Hepatocyte (in vitro differentiated cells): Measurements from ENCODE around the gene CMIP. TPM values are rescaled to one million over a fixed set of nuclear protein-coding genes. Genes with fewer than 3 reads are reported as not detected.

Source experiments
- DNase-seq: peaks from one replicate; pipeline ENCODE4 v3.0.0-alpha.2; 2016; ENCODE audit warnings: low spot score
- H2AFZ ChIP-seq: fragments of 200-600 bp; sonication (generic); 2 replicates; pipeline ENCODE4 v1.6.0; 2016; ENCODE audit warnings: antibody characterized with exemption, mild to moderate bottlenecking
- H3K27ac ChIP-seq: fragments of 200-600 bp; sonication (generic); 2 replicates; pipeline ENCODE4 v1.5.1; 2016; ENCODE audit warnings: mild to moderate bottlenecking
- H3K27me3 ChIP-seq: fragments of 200-600 bp; sonication (generic); 2 replicates; pipeline ENCODE4 v1.6.1; 2016
- H3K36me3 ChIP-seq: fragments of 200-600 bp; sonication (generic); replicated peaks from 2 replicates; pipeline ENCODE4 v1.5.1; 2016; ENCODE audit warnings: low read depth; ENCODE audit not compliant: insufficient read depth
- H3K4me1 ChIP-seq: fragments of 200-600 bp; sonication (generic); 2 replicates; pipeline ENCODE4 v1.5.1; 2016; ENCODE audit warnings: mild to moderate bottlenecking, moderate library complexity; ENCODE audit not compliant: insufficient read depth
- H3K4me2 ChIP-seq: fragments of 200-600 bp; sonication (generic); 2 replicates; pipeline ENCODE4 v1.6.0; 2016
- H3K4me3 ChIP-seq: fragments of 200-600 bp; sonication (generic); 2 replicates; pipeline ENCODE4 v1.5.1; 2016; ENCODE audit warnings: mild to moderate bottlenecking
- H3K79me2 ChIP-seq: fragments of 200-600 bp; sonication (generic); 2 replicates; pipeline ENCODE4 v1.6.0; 2017; ENCODE audit warnings: mild to moderate bottlenecking
- H3K9me2 ChIP-seq: fragments of 200-600 bp; sonication (generic); replicated peaks from 2 replicates; pipeline ENCODE4 v1.6.0; 2017; ENCODE audit warnings: mild to moderate bottlenecking; ENCODE audit not compliant: insufficient read depth
- H3K9me3 ChIP-seq: fragments of 200-600 bp; sonication (generic); 2 replicates; pipeline ENCODE4 v1.5.1; 2016; ENCODE audit warnings: low read depth, mild to moderate bottlenecking
- H4K20me1 ChIP-seq: fragments of 200-600 bp; sonication (generic); 2 replicates; pipeline ENCODE4 v1.6.0; 2016; ENCODE audit warnings: mild to moderate bottlenecking; ENCODE audit not compliant: insufficient read depth, poor library complexity, severe bottlenecking
- EZH2 ChIP-seq: fragments of 200-600 bp; sonication (generic); IDR thresholded peaks from 2 replicates; pipeline ENCODE4 v1.6.1; 2016; ENCODE audit warnings: antibody characterized with exemption, mild to moderate bottlenecking, borderline replicate concordance
- EZH2phosphoT487 ChIP-seq: fragments of 200-600 bp; sonication (generic); IDR thresholded peaks from one replicate; pipeline ENCODE4 v1.6.1; 2018; ENCODE audit warnings: antibody characterized with exemption, mild to moderate bottlenecking, low read depth, moderate library complexity; ENCODE audit not compliant: unreplicated experiment, severe bottlenecking
- WGBS: methylation state at CpG from one replicate; pipeline ENCODE4 v1.1.6; 2016; ENCODE audit warnings: low lambda C conversion rate; ENCODE audit errors: missing lambda C conversion rate; 5-methylcytosine and 5-hydroxymethylcytosine counted together
- polyA plus RNA-seq: library from polyadenylated mRNA; unstranded; fragments of >200 nt; fragmentation: Nextera tagmentation; extraction: Ambion mirVana; gene quantifications from 2 replicates; pipeline ENCODE4 v1.2.1, GENCODE V29; 2016
- total RNA-seq: library from RNA; depleted of rRNA; stranded (reverse); fragments of >200 nt; gene quantifications from 2 replicates; pipeline ENCODE4 v1.2.3, GENCODE V29; 2014
- TF ChIP-seq, protein P1 (sequence below): fragments of 200-600 bp; sonication (generic); IDR thresholded peaks from 2 replicates; pipeline ENCODE4 v1.5.1; 2016; ENCODE audit warnings: antibody characterized with exemption, mild to moderate bottlenecking; ENCODE audit not compliant: poor library complexity

CMIP gene
- total and polyA plus RNA-seq, 2 experiments from 2014 or later: 5.8 to 17.8 TPM

DNA sequence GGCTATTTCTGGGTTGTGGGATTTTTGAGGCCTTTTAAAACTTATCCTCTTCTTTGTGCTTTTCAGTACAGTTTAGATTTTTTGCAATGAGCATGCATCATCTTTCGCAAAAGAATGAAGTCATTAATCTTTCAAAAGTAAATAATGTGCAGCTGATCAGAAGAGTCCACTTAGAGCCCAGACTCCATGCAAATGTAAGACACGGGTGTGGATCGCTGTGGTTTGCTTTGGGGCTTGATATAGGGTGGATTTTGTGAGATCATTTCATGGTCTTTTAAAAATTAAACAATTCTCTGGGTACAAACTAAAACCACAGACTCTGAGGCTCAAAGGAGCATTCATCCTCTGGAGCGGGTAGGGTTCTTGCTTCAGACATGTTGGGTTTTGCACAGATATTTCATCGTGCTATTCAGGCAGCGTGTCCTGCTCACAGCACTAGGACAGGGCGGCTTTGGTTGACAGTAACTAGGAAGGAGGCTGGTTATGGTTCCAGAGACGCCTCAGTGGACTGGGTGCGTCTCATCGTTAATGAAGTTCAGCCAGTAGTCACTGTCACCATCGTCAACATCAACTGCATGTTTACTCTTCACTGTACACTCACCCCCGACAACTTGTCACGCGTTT, 205.1 kb downstream of the CMIP start:
- H3K9me2 ChIP-seq: no peaks in the 10 kb centered on the region
- peaks cover 27% of the 10 kb centered on the region for H3K79me2 ChIP-seq
- H4K20me1 ChIP-seq: peaks cover 5% of the 10 kb centered on the region
- no peak overlapping the region for H3K27ac ChIP-seq
- TF ChIP-seq, protein P1, sequence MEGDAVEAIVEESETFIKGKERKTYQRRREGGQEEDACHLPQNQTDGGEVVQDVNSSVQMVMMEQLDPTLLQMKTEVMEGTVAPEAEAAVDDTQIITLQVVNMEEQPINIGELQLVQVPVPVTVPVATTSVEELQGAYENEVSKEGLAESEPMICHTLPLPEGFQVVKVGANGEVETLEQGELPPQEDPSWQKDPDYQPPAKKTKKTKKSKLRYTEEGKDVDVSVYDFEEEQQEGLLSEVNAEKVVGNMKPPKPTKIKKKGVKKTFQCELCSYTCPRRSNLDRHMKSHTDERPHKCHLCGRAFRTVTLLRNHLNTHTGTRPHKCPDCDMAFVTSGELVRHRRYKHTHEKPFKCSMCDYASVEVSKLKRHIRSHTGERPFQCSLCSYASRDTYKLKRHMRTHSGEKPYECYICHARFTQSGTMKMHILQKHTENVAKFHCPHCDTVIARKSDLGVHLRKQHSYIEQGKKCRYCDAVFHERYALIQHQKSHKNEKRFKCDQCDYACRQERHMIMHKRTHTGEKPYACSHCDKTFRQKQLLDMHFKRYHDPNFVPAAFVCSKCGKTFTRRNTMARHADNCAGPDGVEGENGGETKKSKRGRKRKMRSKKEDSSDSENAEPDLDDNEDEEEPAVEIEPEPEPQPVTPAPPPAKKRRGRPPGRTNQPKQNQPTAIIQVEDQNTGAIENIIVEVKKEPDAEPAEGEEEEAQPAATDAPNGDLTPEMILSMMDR: no peak
- TF ChIP-seq EZH2phosphoT487: no peak
- no peak for TF ChIP-seq EZH2
- no peak overlapping the region for H3K4me3 ChIP-seq
- no peak for DNase-seq
- peaks cover 17% of the 10 kb centered on the region for H3K4me1 ChIP-seq
- 84% methylated on average over 14 of the region's 14 CpGs for WGBS
- no peaks in the 10 kb centered on the region for H3K36me3 ChIP-seq
- H3K4me2 ChIP-seq: no peak overlapping the region
- H3K9me3 ChIP-seq: no peaks in the 10 kb centered on the region
- no peak overlapping the region for H2AFZ ChIP-seq
- no peaks in the 10 kb centered on the region for H3K27me3 ChIP-seq

DNA sequence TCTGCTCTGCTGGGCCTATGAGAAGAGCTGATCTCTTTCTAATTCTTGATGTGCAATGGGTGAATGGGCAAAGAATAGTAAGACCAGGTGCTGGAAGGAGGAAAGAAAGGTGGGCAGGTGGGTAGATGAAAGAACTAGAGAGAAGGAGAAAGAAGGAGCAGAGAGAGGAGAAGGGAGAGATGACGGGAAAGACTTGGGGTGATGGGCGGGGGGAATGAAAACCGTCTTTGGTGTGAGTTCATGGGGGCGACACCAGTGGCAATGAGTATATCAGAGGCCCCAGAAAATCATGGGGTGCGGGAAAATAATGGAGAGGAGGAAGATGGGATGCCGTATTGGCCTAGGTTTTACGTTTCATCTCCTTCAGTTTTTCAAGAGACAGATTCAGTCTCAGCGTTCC, 205.7 kb downstream of the CMIP start:
- Histone ChIP-seq H3K9me3 (no peaks in the 10 kb centered on the region), H4K20me1 (peaks cover 5% of the 10 kb centered on the region), H3K4me1 (peaks cover 17% of the 10 kb centered on the region), H3K27me3 (no peaks in the 10 kb centered on the region), H3K4me3 (no peak overlapping the region), H3K4me2 (no peak overlapping the region), H2AFZ (no peak overlapping the region), H3K36me3 (no peaks in the 10 kb centered on the region), H3K27ac (no peak overlapping the region), H3K9me2 (no peaks in the 10 kb centered on the region), H3K79me2 (peaks cover 29% of the 10 kb centered on the region)
- 92% methylated on average over 8 of the region's 8 CpGs for WGBS
- no peak for DNase-seq
- no peak for TF ChIP-seq EZH2phosphoT487

DNA sequence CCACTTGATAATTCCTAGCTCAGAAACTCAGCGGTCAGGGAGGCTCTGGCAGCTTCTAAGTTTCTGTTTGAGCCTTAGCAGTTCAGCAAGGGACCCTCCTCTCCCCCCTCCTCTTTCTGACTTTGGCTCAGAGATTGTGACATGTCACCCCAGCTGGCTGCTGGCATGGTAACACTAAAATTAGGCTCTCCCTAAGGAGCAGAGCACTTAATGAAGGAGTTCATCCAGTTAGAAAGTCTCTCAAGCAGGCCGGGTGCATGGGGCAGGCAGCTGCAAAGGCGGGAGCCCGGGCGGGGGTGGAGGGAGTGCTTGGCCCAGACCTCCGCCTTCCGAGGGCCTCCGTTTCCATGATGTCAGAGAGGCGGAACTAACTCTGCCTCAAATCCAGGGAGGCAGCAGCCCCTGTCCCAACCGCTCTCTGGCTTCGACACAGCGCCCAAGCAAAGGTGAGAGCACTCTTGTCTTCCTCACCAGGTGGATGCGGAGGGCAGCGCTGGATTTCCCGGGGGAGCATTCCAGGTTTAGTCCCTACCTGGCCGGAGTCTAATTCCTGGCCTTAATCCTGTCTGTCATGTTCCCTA, 206.5 kb downstream of the CMIP start:
- 88% methylated on average over 15 of the region's 16 CpGs for WGBS
- no peak overlapping the region for H3K4me2 ChIP-seq
- peak; percentile 64 for DNase-seq

More for the DNA sequence above, 206.5 kb downstream of the CMIP start:
- no peaks in the 10 kb centered on the region for H3K27me3 ChIP-seq
- H3K9me2 ChIP-seq: no peaks in the 10 kb centered on the region
- no peaks in the 10 kb centered on the region for H3K9me3 ChIP-seq
- H3K79me2 ChIP-seq: peaks cover 29% of the 10 kb centered on the region
- H3K36me3 ChIP-seq: no peaks in the 10 kb centered on the region
- H3K27ac ChIP-seq: peak overlapping the region; percentile 59
- no peak overlapping the region for H2AFZ ChIP-seq
- no peak for TF ChIP-seq EZH2
- TF ChIP-seq EZH2phosphoT487: no peak
- TF ChIP-seq, protein P1: no peak
- peaks cover 23% of the 10 kb centered on the region for H3K4me1 ChIP-seq
- H3K4me3 ChIP-seq: no peak overlapping the region
- H4K20me1 ChIP-seq: peaks cover 5% of the 10 kb centered on the region
